A549 (cell line): ENCODE measurements around the gene TOMM40L.

Experiments used
- BHLHE40 ChIP-seq: IDR thresholded peaks from 2 replicates; pipeline ENCODE4 v1.6.1; 2012; ENCODE audit warnings: low read depth, low read length, inconsistent platforms
- CTCF ChIP-seq: fragments of >200 bp; sonication (Bioruptor Twin); formaldehyde crosslinking; IDR thresholded peaks from 3 replicates; pipeline ENCODE4 v1.5.1; 2016
- JUNB ChIP-seq: fragments of >200 bp; sonication (Bioruptor Twin); formaldehyde crosslinking; IDR thresholded peaks from 2 replicates; pipeline ENCODE4 v1.6.1; 2016
- MAZ ChIP-seq: fragments of 150-350 bp; IDR thresholded peaks from 2 replicates; pipeline ENCODE4 v1.6.1; 2014; ENCODE audit warnings: antibody characterized with exemption, low read depth, low read length, borderline replicate concordance
- MYC ChIP-seq: IDR thresholded peaks from 2 replicates; pipeline ENCODE4 v1.6.1; 2012; ENCODE audit warnings: mild to moderate bottlenecking, inconsistent platforms, low read length, improper control_type of control experiment, borderline replicate concordance
- POLR2A ChIP-seq: IDR thresholded peaks from 2 replicates; pipeline ENCODE4 v1.6.1; 2012; ENCODE audit warnings: mild to moderate bottlenecking, low read length
- POLR2AphosphoS2 ChIP-seq: conservative IDR thresholded peaks from 2 replicates; pipeline ENCODE4 v1.6.1; 2012; ENCODE audit warnings: low read length, improper control_type of control experiment, inconsistent platforms
- RAD21 ChIP-seq, 2 experiments: fragments of >200 bp in 1 of 2; sonication (Bioruptor Twin) in 1 of 2; formaldehyde crosslinking in 1 of 2; IDR thresholded peaks in 1 of 2; conservative IDR thresholded peaks in 1 of 2; 2 replicates in 1 of 2; 3 replicates in 1 of 2; pipeline ENCODE4 v1.6.1; 2012 to 2018; ENCODE audit warnings: inconsistent platforms in 1 of 2

GRCh38 chr1:161192476-161193465 lies 33.1 kb upstream of the TOMM40L start:
- TF ChIP-seq POLR2A (no peak), CTCF (peak; percentile 81), POLR2AphosphoS2 (no peak), RAD21 (conservative IDR thresholded peaks at IDR 0.05 in 1 of 2, IDR thresholded peaks at IDR 0.05 in 1 of 2) (peak; percentile 62 to 73), JUNB (no peak), MYC (no peak), BHLHE40 (no peak), MAZ (no peak)
